CD14-positive monocyte (primary cell): Measurements from ENCODE around the gene PET100. TPM values are rescaled to one million over a fixed set of nuclear protein-coding genes. Genes with fewer than 3 reads are reported as not detected.

ENCODE experiments used
- DNase-seq, 3 donors: peaks; one replicate each; pipeline ENCODE4 v3.0.0-alpha.2; 2011 to 2022
- H2AFZ ChIP-seq: 2 replicates; pipeline ENCODE4 v1.6.0; 2012; ENCODE audit warnings: mild to moderate bottlenecking, low read depth, low read length, inconsistent platforms; ENCODE audit not compliant: insufficient read depth, poor library complexity, severe bottlenecking
- H3K27ac ChIP-seq, 2 donors: 1 replicate in 1 of 2; 2 replicates in 1 of 2; pipeline ENCODE4 v1.5.1; 2012 to 2013; ENCODE audit warnings: low read length in 2 of 2, control low read depth in 1 of 2, inconsistent platforms in 1 of 2, low read depth in 1 of 2, mild to moderate bottlenecking in 1 of 2
- H3K27me3 ChIP-seq, 2 donors: one replicate each; pipeline versions ENCODE4 v1.6.0 to v1.6.1; 2011 to 2013; ENCODE audit warnings: low read length in 2 of 2; ENCODE audit not compliant: control insufficient read depth in 2 of 2, insufficient read depth in 2 of 2
- H3K36me3 ChIP-seq, 2 donors: replicated peaks in 1 of 2; 1 replicate in 1 of 2; 2 replicates in 1 of 2; pipeline versions ENCODE4 v1.5.1 to v1.6.1; 2012 to 2013; ENCODE audit warnings: low read length in 2 of 2, control low read depth in 1 of 2, inconsistent platforms in 1 of 2, mild to moderate bottlenecking in 1 of 2; ENCODE audit not compliant: insufficient read depth in 2 of 2, control insufficient read depth in 1 of 2
- H3K4me1 ChIP-seq, 2 donors: 1 replicate in 1 of 2; 2 replicates in 1 of 2; pipeline versions ENCODE4 v1.5.1 to v1.6.1; 2012 to 2013; ENCODE audit warnings: low read length in 2 of 2, control low read depth in 1 of 2, inconsistent platforms in 1 of 2, mild to moderate bottlenecking in 1 of 2, moderate library complexity in 1 of 2; ENCODE audit not compliant: insufficient read depth in 2 of 2, control insufficient read depth in 1 of 2
- H3K4me2 ChIP-seq: replicated peaks from 2 replicates; pipeline ENCODE3; 2012; ENCODE audit warnings: low read length, moderate library complexity, mild to moderate bottlenecking; ENCODE audit not compliant: poor library complexity, severe bottlenecking; ENCODE audit errors: extremely low read depth
- H3K4me3 ChIP-seq, 3 experiments: fragments of 200-600 bp in 1 of 3; sonication (generic) in 1 of 3; replicated peaks in 1 of 3; 1 replicate in 2 of 3; 2 replicates in 1 of 3; pipeline ENCODE4 v1.5.1; 2011 to 2013; ENCODE audit warnings: low read length in 3 of 3, mild to moderate bottlenecking in 3 of 3, control low read depth in 2 of 3, low read depth in 2 of 3, inconsistent platforms in 1 of 3, moderate library complexity in 1 of 3
- H3K79me2 ChIP-seq: 2 replicates; pipeline ENCODE4 v1.6.0; 2012; ENCODE audit warnings: mild to moderate bottlenecking, control low read depth, inconsistent platforms, low read length, moderate library complexity; ENCODE audit not compliant: insufficient read depth
- H3K9ac ChIP-seq: 2 replicates; pipeline ENCODE4 v1.6.0; 2017; ENCODE audit warnings: low read length, mild to moderate bottlenecking; ENCODE audit not compliant: insufficient read depth, poor library complexity, severe bottlenecking
- H3K9me3 ChIP-seq, 2 donors: replicated peaks in 1 of 2; 1 replicate in 1 of 2; 2 replicates in 1 of 2; pipeline versions ENCODE4 v1.5.1 to v1.6.1; 2012 to 2013; ENCODE audit warnings: low read length in 2 of 2, control low read depth in 1 of 2; ENCODE audit not compliant: control insufficient read depth in 1 of 2, insufficient read depth in 1 of 2
- H4K20me1 ChIP-seq: 2 replicates; pipeline ENCODE4 v1.6.0; 2012; ENCODE audit warnings: mild to moderate bottlenecking, low read length, control low read depth, moderate library complexity; ENCODE audit not compliant: insufficient read depth
- H3K27ac Mint-ChIP-seq, 7 donors: one replicate each; pipeline ENCODE4 v1.8.0; 2020; ENCODE audit warnings: mild to moderate bottlenecking in 7 of 7, mixed read lengths in 7 of 7, moderate library complexity in 6 of 7, inconsistent platforms in 2 of 7
- H3K27me3 Mint-ChIP-seq, 3 donors: one replicate each; pipeline ENCODE4 v1.8.0; 2021 to 2022; ENCODE audit warnings: low read depth in 3 of 3, mild to moderate bottlenecking in 3 of 3, mixed read lengths in 3 of 3, moderate library complexity in 3 of 3, inconsistent platforms in 1 of 3
- H3K36me3 Mint-ChIP-seq, 2 donors: one replicate each; pipeline ENCODE4 v1.8.0; 2020; ENCODE audit warnings: mixed read lengths in 2 of 2, inconsistent platforms in 1 of 2, mild to moderate bottlenecking in 1 of 2
- H3K4me1 Mint-ChIP-seq: one replicate; pipeline ENCODE4 v1.8.0; 2020; ENCODE audit warnings: mild to moderate bottlenecking, mixed read lengths
- H3K4me3 Mint-ChIP-seq, 2 donors: one replicate each; pipeline ENCODE4 v1.8.0; 2020; ENCODE audit warnings: mild to moderate bottlenecking in 2 of 2, mixed read lengths in 2 of 2, moderate library complexity in 1 of 2
- H3K9me3 Mint-ChIP-seq, 7 donors: one replicate each; pipeline ENCODE4 v1.8.0; 2020 to 2022; ENCODE audit warnings: mixed read lengths in 7 of 7, mild to moderate bottlenecking in 6 of 7, moderate library complexity in 6 of 7, inconsistent platforms in 2 of 7
- CTCF ChIP-seq: fragments of 200-600 bp; IDR thresholded peaks from one replicate; pipeline ENCODE4 v1.8.0; 2022; ENCODE audit warnings: antibody characterized with exemption, mild to moderate bottlenecking
- WGBS: methylation state at CpG from one replicate; pipeline ENCODE4 v1.1.5; 2013; ENCODE audit warnings: missing lambda C conversion rate; ENCODE audit not compliant: insufficient coverage; 5-methylcytosine and 5-hydroxymethylcytosine counted together
- intact Hi-C, 2 donors: fragments of 100-400 bp; cut with micrococcal nuclease; formaldehyde crosslinking; loops; one replicate each; pipeline versions ENCODE4 v1.15.0 to v1.15.1; 2023
- polyA plus RNA-seq, 3 donors: library from polyadenylated mRNA; depleted of rRNA in 1 of 3; unstranded in 2 of 3; stranded (reverse) in 1 of 3; fragments of 300-500 nt in 2 of 3; fragments of >200 nt in 1 of 3; fragmentation: Illumina TruSeq in 2 of 3; gene quantifications; 1 replicate in 2 of 3; 2 replicates in 1 of 3; pipeline ENCODE4 v1.2.3, GENCODE V29; 2012 to 2021

The PET100 gene
- polyA plus RNA-seq, 3 donors, result 64.6 to 386 (median 300) TPM

- Histone ChIP-seq H3K4me2 (no peak overlapping the region), H3K27ac (no peak overlapping the region), H3K4me1 (peaks cover 0 to 14% of the 10 kb centered on the region in 2 donors), H2AFZ (no peak overlapping the region), H3K9me3 (no peaks in the 10 kb centered on the region), H3K27me3 (no peaks in the 10 kb centered on the region), H3K79me2 (no peaks in the 10 kb centered on the region), H3K36me3 (peaks cover 30 to 41% of the 10 kb centered on the region in 2 donors), H3K4me3 (no peak overlapping the region), H4K20me1 (no peaks in the 10 kb centered on the region), H3K9ac (no peak overlapping the region)
- peaks cover 0 to 7% (median 0%) of the 10 kb centered on the region in 7 donors for H3K9me3 Mint-ChIP-seq
- no peak overlapping the region for H3K4me3 Mint-ChIP-seq
- peaks cover 17% of the 10 kb centered on the region for H3K4me1 Mint-ChIP-seq
- no peak for TF ChIP-seq CTCF
- H3K36me3 Mint-ChIP-seq, result peaks cover 39 to 47% of the 10 kb centered on the region in 2 donors
- H3K27ac Mint-ChIP-seq, result peak overlapping the region in 2 of 7 donors; percentile 41 to 51
- DNase-seq, result no peak
- intact Hi-C loops, result no loop called here
- H3K27me3 Mint-ChIP-seq, result peaks cover 2% of the 10 kb centered on the region in 3 donors
- 98% methylated on average over 5 of the region's 12 CpGs for WGBS
Measured at GRCh38 chr19:7617172-7617571, 12.4 kb upstream of the PET100 start.

GRCh38 chr19:7617735-7618134, 11.9 kb upstream of the PET100 start:
- H3K9ac ChIP-seq, result no peak overlapping the region
- Mint-ChIP-seq H3K27ac (peak overlapping the region in 3 of 7 donors; percentile 50 to 81 (median 62)), H3K4me3 (no peak overlapping the region), H3K27me3 (peaks cover 2% of the 10 kb centered on the region in 3 donors), H3K4me1 (peaks cover 17% of the 10 kb centered on the region), H3K36me3 (peaks cover 44 to 52% of the 10 kb centered on the region in 2 donors), H3K9me3 (peaks cover 0 to 7% (median 0%) of the 10 kb centered on the region in 7 donors)
- H4K20me1 ChIP-seq, result no peaks in the 10 kb centered on the region
- peaks cover 35 to 46% of the 10 kb centered on the region in 2 donors for H3K36me3 ChIP-seq
- no peak for DNase-seq
- no peak overlapping the region for H3K4me3 ChIP-seq
- no peak overlapping the region for H3K27ac ChIP-seq
- TF ChIP-seq CTCF, result no peak
- no peak overlapping the region for H3K4me2 ChIP-seq
- no peaks in the 10 kb centered on the region for H3K27me3 ChIP-seq
- H3K9me3 ChIP-seq, result no peaks in the 10 kb centered on the region
- no peaks in the 10 kb centered on the region for H3K79me2 ChIP-seq
- no peak overlapping the region for H2AFZ ChIP-seq
- intact Hi-C loops, result no loop called here
- WGBS, result 70% methylated on average over 28 of the region's 28 CpGs
- peaks cover 0 to 14% of the 10 kb centered on the region in 2 donors for H3K4me1 ChIP-seq
